Lower leg skin (tissue), 4 donors: ENCODE data around the gene COL18A1. TPM values are rescaled to one million over a fixed set of nuclear protein-coding genes. Genes with fewer than 3 reads are reported as not detected.

Experiments used
- DNase-seq, 2 donors: peaks; one replicate each; pipeline ENCODE4 v3.0.0-alpha.2; 2019; ENCODE audit warnings: low spot score in 2 of 2
- H3K4me3 ChIP-seq: fragments of 200-600 bp; sonication (generic); 2 replicates; pipeline ENCODE4 v1.5.1; 2017; ENCODE audit warnings: mild to moderate bottlenecking, low read depth; ENCODE audit not compliant: poor library complexity, severe bottlenecking
- CTCF ChIP-seq, 3 donors: fragments of 450-650 bp; IDR thresholded peaks; one replicate each; pipeline ENCODE4 v1.5.1; 2016; ENCODE audit warnings: antibody characterized with exemption in 3 of 3, mild to moderate bottlenecking in 3 of 3, moderate library complexity in 2 of 3
- POLR2A ChIP-seq, 2 donors: fragments of 450-650 bp; IDR thresholded peaks; one replicate each; pipeline ENCODE4 v1.6.1; 2016 to 2017; ENCODE audit warnings: antibody characterized with exemption in 2 of 2, mild to moderate bottlenecking in 1 of 2, moderate library complexity in 1 of 2
- WGBS, 2 donors: methylation state at CpG; one replicate each; pipeline ENCODE4 v1.1.5; 2018; 5-methylcytosine and 5-hydroxymethylcytosine counted together
- intact Hi-C: fragments of 100-400 bp; cut with DNase I; formaldehyde crosslinking; loops from one replicate; pipeline ENCODE4 v1.15.0; 2023; ENCODE audit warnings: low total_unique reads
- total RNA-seq, 4 donors: library from RNA; depleted of rRNA; stranded (reverse); fragments of >200 nt; gene quantifications; one replicate each; pipeline ENCODE4 v1.1.0, GENCODE V29; 2016

The COL18A1 gene
- total RNA-seq, 4 donors from 2014 or later, result 63.3 to 126 (median 85.9) TPM

- 72 to 77% methylated on average over 8 of the region's 8 CpGs for WGBS, 2 donors
- TF ChIP-seq POLR2A (IDR thresholded peaks at IDR 0.05), result no peak
- no peak for TF ChIP-seq CTCF (IDR thresholded peaks at IDR 0.05)
- intact Hi-C loops, result no loop called here
- no peak for DNase-seq
- H3K4me3 ChIP-seq, result no peak overlapping the region
Measured at GRCh38 chr21:45416620-45417019, 11.7 kb downstream of the COL18A1 start.

- WGBS, 2 donors, result 71 to 80% methylated on average over 18 to 19 of the region's 22 CpGs
- no peak for TF ChIP-seq CTCF (IDR thresholded peaks at IDR 0.05)
- no peak for TF ChIP-seq POLR2A (IDR thresholded peaks at IDR 0.05)
- H3K4me3 ChIP-seq, result no peak overlapping the region
- no peak for DNase-seq
- intact Hi-C loops, result no loop called here
Measured at GRCh38 chr21:45417256-45417950, 12.4 kb downstream of the COL18A1 start.

DNA sequence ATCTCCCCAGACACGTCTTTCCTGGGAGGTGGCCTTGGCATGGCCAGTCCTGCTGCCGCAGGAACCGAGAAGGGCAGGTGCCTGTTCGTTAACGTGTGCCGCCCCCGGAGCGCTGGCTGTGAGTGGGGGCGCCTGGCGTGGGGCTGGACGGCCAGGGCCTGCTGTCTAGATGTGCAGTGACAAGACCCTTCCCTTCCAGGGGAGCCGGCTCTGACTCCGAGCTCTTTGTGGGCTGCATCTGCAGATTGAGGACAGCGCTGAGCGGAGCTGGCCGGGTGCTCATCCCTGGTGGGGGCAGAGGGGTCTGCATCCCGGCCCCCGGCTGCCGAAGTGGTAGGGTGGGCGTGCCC is 13.0 kb downstream of the COL18A1 start:
- WGBS, 2 donors, result 65 to 71% methylated on average over 1 to 11 of the region's 20 CpGs
- no peak for DNase-seq
- intact Hi-C loops, result no loop called here
- no peak overlapping the region for H3K4me3 ChIP-seq
- TF ChIP-seq POLR2A (IDR thresholded peaks at IDR 0.05) (no peak), CTCF (IDR thresholded peaks at IDR 0.05) (no peak)

DNA sequence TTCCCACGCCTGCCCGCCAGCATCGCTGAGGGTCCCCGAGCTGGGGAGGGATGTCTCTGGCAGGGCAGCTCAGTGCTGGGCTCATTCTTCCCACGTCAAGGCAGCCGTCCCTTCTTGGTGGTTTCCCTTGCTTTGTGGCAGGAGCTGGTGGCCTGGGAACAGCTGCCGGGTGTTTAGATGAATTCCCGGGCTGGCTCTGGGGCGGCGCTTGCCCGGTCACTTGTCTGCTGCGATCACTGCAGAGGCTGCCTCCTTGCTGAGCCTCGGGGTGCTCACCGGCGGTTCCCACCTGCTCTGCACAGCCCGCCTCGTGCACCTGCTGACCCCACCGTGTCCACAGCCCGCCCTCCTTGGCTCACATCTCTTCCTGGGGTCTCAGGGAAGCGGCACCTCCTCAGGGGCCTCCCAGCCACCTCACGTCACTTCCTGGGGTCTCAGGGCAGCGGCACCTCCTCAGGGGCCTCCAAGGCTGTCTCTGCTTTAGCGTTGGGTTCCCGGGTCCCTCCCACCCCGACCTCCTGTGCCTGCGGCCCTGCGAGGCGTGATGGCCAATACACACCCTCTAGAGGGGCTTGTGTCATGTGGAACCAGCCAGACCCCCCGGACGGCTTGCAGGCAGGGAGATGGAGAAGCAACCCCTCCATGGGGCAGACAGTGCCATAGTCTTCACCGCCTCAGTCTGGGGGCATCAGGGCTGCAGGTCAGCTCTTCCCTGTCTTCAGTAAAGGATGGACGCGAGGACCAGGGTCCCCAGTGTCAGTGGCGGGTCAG is 13.5 kb downstream of the COL18A1 start:
- no peak for DNase-seq
- intact Hi-C loops, result no loop called here
- WGBS, 2 donors, result 80 to 84% methylated on average over 24 to 31 of the region's 34 CpGs
- no peak for TF ChIP-seq CTCF (IDR thresholded peaks at IDR 0.05)
- TF ChIP-seq POLR2A (IDR thresholded peaks at IDR 0.05), result no peak
- H3K4me3 ChIP-seq, result no peak overlapping the region

DNA sequence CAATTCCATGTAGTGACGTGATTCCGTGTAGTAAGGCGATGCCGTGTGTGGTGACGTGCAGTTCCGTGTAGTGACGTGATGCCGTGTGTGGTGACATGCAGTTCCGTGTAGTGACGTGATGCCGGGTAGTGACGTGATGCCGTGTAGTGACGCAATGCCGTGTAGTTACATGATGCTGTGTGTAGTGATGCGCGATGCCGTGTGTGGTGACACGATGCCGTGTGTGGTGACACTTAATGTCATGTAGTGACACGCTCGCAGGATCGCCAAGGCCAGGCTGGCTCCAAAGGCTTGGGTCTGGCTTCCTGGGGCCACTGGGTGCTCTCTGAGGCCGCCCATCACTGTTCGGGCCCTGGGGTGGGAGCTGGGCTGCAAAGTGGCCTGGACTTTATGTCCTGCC is 14.2 kb downstream of the COL18A1 start:
- intact Hi-C loops, result no loop called here
- no peak overlapping the region for H3K4me3 ChIP-seq
- WGBS, 2 donors, result 93 to 95% methylated on average over 25 of the region's 25 CpGs
- TF ChIP-seq CTCF (IDR thresholded peaks at IDR 0.05) (no peak), POLR2A (IDR thresholded peaks at IDR 0.05) (no peak)
- DNase-seq, result no peak
